Tibial artery (tissue), 4 donors: ENCODE results near the gene MROH8.

ENCODE experiments used
- DNase-seq, 2 donors: peaks; one replicate each; pipeline ENCODE4 v3.0.0-alpha.2; 2019
- H3K27ac ChIP-seq, 2 donors: fragments of 200-600 bp; sonication (generic) in 1 of 2; 1 replicate in 1 of 2; 2 replicates in 1 of 2; pipeline ENCODE4 v1.5.1; 2018 to 2019; ENCODE audit warnings: mild to moderate bottlenecking in 1 of 2
- H3K27me3 ChIP-seq, 2 donors: fragments of 200-600 bp; sonication (generic) in 1 of 2; one replicate each; pipeline versions ENCODE4 v1.5.1 to v1.6.0; 2016 to 2019
- H3K36me3 ChIP-seq, 3 donors: fragments of 200-600 bp; sonication (generic) in 2 of 3; one replicate each; pipeline ENCODE4 v1.5.1; 2016 to 2019; ENCODE audit warnings: mild to moderate bottlenecking in 2 of 3
- H3K4me1 ChIP-seq, 4 donors: fragments of 200-600 bp; sonication (generic) in 2 of 4; 1 replicate in 3 of 4; 2 replicates in 1 of 4; pipeline ENCODE4 v1.5.1; 2016 to 2019
- H3K4me3 ChIP-seq, 2 donors: fragments of 200-600 bp; sonication (generic) in 1 of 2; 1 replicate in 1 of 2; 2 replicates in 1 of 2; pipeline ENCODE4 v1.5.1; 2018 to 2019; ENCODE audit warnings: mild to moderate bottlenecking in 2 of 2
- H3K9me3 ChIP-seq, 3 donors: fragments of 200-600 bp; sonication (generic) in 1 of 3; one replicate each; pipeline ENCODE4 v1.5.1; 2016 to 2019
- CTCF ChIP-seq, 2 experiments: fragments of 200-600 bp in 1 of 2; fragments of 450-650 bp in 1 of 2; IDR thresholded peaks; one replicate each; pipeline ENCODE4 v1.5.1; 2017 to 2019; ENCODE audit warnings: antibody characterized with exemption in 2 of 2, mild to moderate bottlenecking in 1 of 2, moderate library complexity in 1 of 2
- intact Hi-C: fragments of 100-400 bp; cut with DNase I; formaldehyde crosslinking; loops from one replicate; pipeline ENCODE4 v1.15.0; 2023; ENCODE audit warnings: low total_unique reads

MROH8 gene

GRCh38 chr20:37205130-37205529 is 25.8 kb upstream of the MROH8 start:
- H3K4me1 ChIP-seq = peaks cover 0 to 9% (median 0%) of the 10 kb centered on the region in 4 donors
- no peak overlapping the region for H3K27ac ChIP-seq
- intact Hi-C loops = no loop called here
- H3K4me3 ChIP-seq = no peak overlapping the region
- no peak for DNase-seq
- TF ChIP-seq CTCF (IDR thresholded peaks at IDR 0.05) = no peak
- H3K36me3 ChIP-seq = peaks cover 70 to 87% (median 71%) of the 10 kb centered on the region in 3 donors
- no peaks in the 10 kb centered on the region for H3K27me3 ChIP-seq
- H3K9me3 ChIP-seq = no peaks in the 10 kb centered on the region

DNA sequence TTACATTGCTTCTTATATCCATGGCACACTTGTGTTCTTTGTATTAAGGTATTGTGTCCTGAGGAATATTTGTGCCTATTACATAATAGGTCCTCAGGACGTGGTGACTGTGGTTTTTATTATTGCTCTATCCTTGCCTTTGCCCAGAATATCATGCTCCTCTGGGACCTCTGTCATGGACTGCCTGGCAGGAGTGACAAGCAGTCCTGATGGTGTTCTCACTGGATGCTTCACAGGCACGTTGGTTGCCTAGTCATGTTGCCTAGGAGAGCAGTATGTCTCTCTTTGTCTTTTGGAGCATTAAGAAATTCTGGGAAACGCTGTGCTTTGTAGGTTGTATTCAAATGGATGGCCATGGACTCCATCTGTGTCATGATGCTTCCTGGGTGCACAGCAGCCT is 24.7 kb upstream of the MROH8 start:
- TF ChIP-seq CTCF (IDR thresholded peaks at IDR 0.05) = no peak
- DNase-seq = no peak
- Histone ChIP-seq H3K4me1 (peaks cover 0 to 9% (median 0%) of the 10 kb centered on the region in 4 donors), H3K9me3 (no peaks in the 10 kb centered on the region), H3K36me3 (peaks cover 70 to 87% (median 71%) of the 10 kb centered on the region in 3 donors), H3K27ac (no peak overlapping the region), H3K4me3 (no peak overlapping the region), H3K27me3 (no peaks in the 10 kb centered on the region)
- intact Hi-C loops = loop anchor here (5.0 kb wide), 1 partner anchor 328 kb away; no protein-coding TSS in a partner anchor

DNA sequence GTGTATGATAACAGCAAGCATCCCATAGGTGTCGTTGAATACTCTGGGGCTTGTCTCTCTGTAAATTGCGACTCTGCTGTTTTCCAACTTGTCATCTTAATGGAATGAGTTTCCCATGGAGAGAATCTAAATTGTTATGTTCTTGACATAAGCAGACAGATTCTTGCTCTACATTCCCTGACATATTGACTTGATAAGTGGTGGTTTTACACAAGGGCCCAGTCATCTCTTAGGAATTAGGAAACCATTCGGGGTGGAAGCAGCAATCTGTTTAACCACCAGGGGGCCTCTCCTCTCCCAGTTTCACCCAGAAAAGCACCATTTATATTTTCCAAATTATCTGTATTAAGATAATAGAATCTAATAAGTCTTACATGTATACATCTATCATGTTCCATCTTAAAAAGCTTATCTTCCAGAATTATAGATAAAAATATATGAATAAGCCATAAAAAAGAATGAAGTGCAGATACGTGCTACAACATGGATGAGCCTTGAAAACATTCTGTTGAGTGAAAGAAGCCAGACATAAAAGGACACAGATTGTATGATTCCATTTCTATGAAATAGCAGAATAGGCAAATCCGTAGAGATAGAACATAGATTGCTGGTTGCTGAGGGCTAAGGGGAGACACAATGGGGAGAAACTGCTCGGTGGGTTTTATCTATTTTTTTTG is 23.1 kb upstream of the MROH8 start:
- Histone ChIP-seq H3K27me3 (no peaks in the 10 kb centered on the region), H3K36me3 (peaks cover 57 to 86% (median 59%) of the 10 kb centered on the region in 3 donors), H3K4me1 (peaks cover 0 to 9% (median 0%) of the 10 kb centered on the region in 4 donors), H3K4me3 (peak overlapping the region in 1 of 2 donors; percentile 7), H3K27ac (peak overlapping the region; percentile 51 to 61), H3K9me3 (no peaks in the 10 kb centered on the region)
- intact Hi-C loops = loop anchor here (5.0 kb wide), 1 partner anchor 330 kb away; no protein-coding TSS in a partner anchor
- TF ChIP-seq CTCF (IDR thresholded peaks at IDR 0.05) = peak; percentile 67 to 77
- DNase-seq = peak in 1 of 2 donors; percentile 39

DNA sequence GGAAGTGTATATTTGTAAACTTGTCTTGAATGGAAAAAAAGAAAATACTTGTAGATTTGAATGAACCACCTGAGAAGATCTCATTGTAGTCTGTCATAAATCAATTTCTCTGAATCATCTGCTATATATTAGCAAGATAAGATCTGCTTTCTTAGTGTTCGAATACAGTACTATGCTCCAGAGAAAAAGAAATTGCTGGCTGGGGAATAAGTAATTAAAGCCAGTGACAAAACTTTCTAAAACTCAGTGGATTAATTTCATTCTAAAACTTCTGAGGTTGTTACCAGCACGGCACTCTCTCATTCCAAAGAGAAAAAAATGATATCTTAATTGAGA is 22.4 kb upstream of the MROH8 start:
- Histone ChIP-seq H3K36me3 (peaks cover 50 to 82% (median 53%) of the 10 kb centered on the region in 3 donors), H3K27ac (peak overlapping the region; percentile 51 to 61), H3K27me3 (no peaks in the 10 kb centered on the region), H3K4me3 (peak overlapping the region in 1 of 2 donors; percentile 7), H3K4me1 (peaks cover 0 to 9% (median 0%) of the 10 kb centered on the region in 4 donors), H3K9me3 (no peaks in the 10 kb centered on the region)
- no peak for TF ChIP-seq CTCF (IDR thresholded peaks at IDR 0.05)
- intact Hi-C loops = loop anchor here (5.0 kb wide), 1 partner anchor 331 kb away; no protein-coding TSS in a partner anchor
- no peak for DNase-seq

- Histone ChIP-seq H3K27ac (peak overlapping the region in 1 of 2 donors; percentile 51), H3K36me3 (peaks cover 48 to 76% (median 51%) of the 10 kb centered on the region in 3 donors), H3K27me3 (no peaks in the 10 kb centered on the region), H3K4me1 (peaks cover 0 to 9% (median 0%) of the 10 kb centered on the region in 4 donors), H3K9me3 (no peaks in the 10 kb centered on the region), H3K4me3 (no peak overlapping the region)
- no peak for TF ChIP-seq CTCF (IDR thresholded peaks at IDR 0.05)
- DNase-seq = no peak
- intact Hi-C loops = loop anchor here (5.0 kb wide), 1 partner anchor 331 kb away; no protein-coding TSS in a partner anchor
Measured at GRCh38 chr20:37200926-37201826, 21.8 kb upstream of the MROH8 start.
